HUES64 (cell line): ENCODE measurements around the gene ARPP19.
"Not testable (repeated sequence)": the region's sequence is repeated elsewhere in the genome, so short reads cannot be mapped to it uniquely, and the experiment has no call there.

Experiments
- H3K27ac ChIP-seq: 2 replicates; pipeline ENCODE4 v1.7.0; 2013; ENCODE audit warnings: low read depth, low read length, inconsistent platforms
- H3K27me3 ChIP-seq: 2 replicates; pipeline ENCODE4 v1.6.1; 2013; ENCODE audit warnings: mild to moderate bottlenecking, low read length; ENCODE audit not compliant: insufficient read depth
- H3K36me3 ChIP-seq: 2 replicates; pipeline ENCODE4 v1.6.1; 2013; ENCODE audit warnings: mild to moderate bottlenecking, low read length; ENCODE audit not compliant: insufficient read depth
- H3K4me1 ChIP-seq: 2 replicates; pipeline ENCODE4 v1.6.1; 2013; ENCODE audit warnings: mild to moderate bottlenecking, low read length, moderate library complexity; ENCODE audit not compliant: insufficient read depth
- H3K4me3 ChIP-seq: 2 replicates; pipeline ENCODE4 v1.5.1; 2013; ENCODE audit warnings: mild to moderate bottlenecking, low read length, moderate library complexity
- H3K9ac ChIP-seq: 2 replicates; pipeline ENCODE4 v1.6.1; 2013; ENCODE audit warnings: mild to moderate bottlenecking, low read depth, low read length
- H3K9me3 ChIP-seq: 2 replicates; pipeline ENCODE4 v1.6.1; 2013; ENCODE audit warnings: low read depth, low read length; ENCODE audit not compliant: insufficient read depth
- WGBS: fragments of 150-250, 120-280 bp; methylation state at CpG from one replicate; pipeline ENCODE4 v1.1.7; 2013; ENCODE audit warnings: missing lambda C conversion rate; 5-methylcytosine and 5-hydroxymethylcytosine counted together

The ARPP19 gene

GRCh38 chr15:52524223-52525136, 44.4 kb downstream of the ARPP19 start:
- Histone ChIP-seq H3K4me3 (no peak overlapping the region), H3K27me3 (peaks cover 18% of the 10 kb centered on the region), H3K9me3 (no peaks in the 10 kb centered on the region), H3K27ac (no peak overlapping the region), H3K9ac (no peak overlapping the region), H3K4me1 (peaks cover 9% of the 10 kb centered on the region; the same call in 1 of the 2 replicates), H3K36me3 (no peaks in the 10 kb centered on the region)
- WGBS = 87% methylated on average over 3 of the region's 4 CpGs

- Histone ChIP-seq H3K4me1 (peaks cover 9% of the 10 kb centered on the region; the same call in 1 of the 2 replicates), H3K36me3 (no peaks in the 10 kb centered on the region), H3K4me3 (no peak overlapping the region), H3K9ac (no peak overlapping the region), H3K9me3 (no peaks in the 10 kb centered on the region), H3K27ac (no peak overlapping the region), H3K27me3 (peaks cover 16% of the 10 kb centered on the region)
- WGBS = 60% methylated on average over 5 of the region's 5 CpGs
These were observed 45.2 kb downstream of the ARPP19 start for GRCh38 chr15:52523647-52524046.

- Histone ChIP-seq H3K27ac (no peak overlapping the region), H3K27me3 (peaks cover 16% of the 10 kb centered on the region), H3K36me3 (no peaks in the 10 kb centered on the region), H3K9me3 (no peaks in the 10 kb centered on the region), H3K9ac (no peak overlapping the region), H3K4me3 (no peak overlapping the region), H3K4me1 (peaks cover 9% of the 10 kb centered on the region; the same call in 1 of the 2 replicates)
- WGBS = 90% methylated on average over 3 of the region's 3 CpGs
These were observed 45.6 kb downstream of the ARPP19 start for GRCh38 chr15:52523192-52523591.

- Histone ChIP-seq H3K9me3 (no peaks in the 10 kb centered on the region), H3K4me3 (no peak overlapping the region), H3K9ac (no peak overlapping the region), H3K4me1 (peaks cover 4% of the 10 kb centered on the region), H3K36me3 (no peaks in the 10 kb centered on the region), H3K27ac (no peak overlapping the region), H3K27me3 (peaks cover 1% of the 10 kb centered on the region; the same call in 1 of the 2 replicates)
- WGBS = 86% methylated on average over 2 of the region's 3 CpGs
These were observed 47.1 kb downstream of the ARPP19 start for GRCh38 chr15:52521682-52522081.

- no peak overlapping the region for H3K4me3 ChIP-seq
- no peak overlapping the region for H3K9ac ChIP-seq
- H3K36me3 ChIP-seq = no peaks in the 10 kb centered on the region
- no peaks in the 10 kb centered on the region for H3K9me3 ChIP-seq
- H3K27ac ChIP-seq = no peak overlapping the region
- no peaks in the 10 kb centered on the region for H3K27me3 ChIP-seq
- H3K4me1 ChIP-seq = peaks cover 9% of the 10 kb centered on the region
These were observed 48.4 kb downstream of the ARPP19 start for GRCh38 chr15:52520421-52520820.

GRCh38 chr15:52518487-52519371, 50.1 kb downstream of the ARPP19 start:
- 92% methylated on average over 6 of the region's 8 CpGs for WGBS
- no peak overlapping the region for H3K9ac ChIP-seq
- peaks cover 9% of the 10 kb centered on the region for H3K4me1 ChIP-seq
- no peaks in the 10 kb centered on the region for H3K9me3 ChIP-seq
- H3K4me3 ChIP-seq = no peak overlapping the region
- no peak overlapping the region for H3K27ac ChIP-seq
- H3K27me3 ChIP-seq = no peaks in the 10 kb centered on the region
- no peaks in the 10 kb centered on the region for H3K36me3 ChIP-seq

GRCh38 chr15:52517014-52517413, 51.8 kb downstream of the ARPP19 start:
- Histone ChIP-seq H3K27me3 (no peaks in the 10 kb centered on the region), H3K9me3 (no peaks in the 10 kb centered on the region), H3K27ac (no peak overlapping the region), H3K4me3 (no peak overlapping the region), H3K4me1 (peaks cover 6% of the 10 kb centered on the region; the same call in 1 of the 2 replicates), H3K36me3 (no peaks in the 10 kb centered on the region), H3K9ac (no peak overlapping the region)
- 90% methylated on average over 1 of the region's 1 CpG for WGBS

GRCh38 chr15:52515343-52515742, 53.5 kb downstream of the ARPP19 start:
- WGBS = 85% methylated on average over 2 of the region's 2 CpGs

GRCh38 chr15:52514482-52514881, 54.3 kb downstream of the ARPP19 start:
- Histone ChIP-seq H3K4me3 (no peak overlapping the region), H3K27ac (no peak overlapping the region), H3K36me3 (no peaks in the 10 kb centered on the region), H3K27me3 (no peaks in the 10 kb centered on the region), H3K9ac (no peak overlapping the region), H3K4me1 (peaks cover 12% of the 10 kb centered on the region), H3K9me3 (no peaks in the 10 kb centered on the region)
- WGBS = 89% methylated on average over 1 of the region's 1 CpG

More at GRCh38 chr15:52515343-52515742, 53.5 kb downstream of the ARPP19 start:
- no peak overlapping the region for H3K27ac ChIP-seq
- H3K9ac ChIP-seq = no peak overlapping the region
- no peaks in the 10 kb centered on the region for H3K27me3 ChIP-seq
- H3K9me3 ChIP-seq = no peaks in the 10 kb centered on the region
- H3K4me1 ChIP-seq = peaks cover 12% of the 10 kb centered on the region; the same call in 1 of the 2 replicates
- H3K36me3 ChIP-seq = no peaks in the 10 kb centered on the region
- H3K4me3 ChIP-seq = no peak overlapping the region

- not testable (repeated sequence) for H3K9ac ChIP-seq, H3K9me3 ChIP-seq, H3K36me3 ChIP-seq, H3K4me3 ChIP-seq, H3K27me3 ChIP-seq, H3K27ac ChIP-seq
- WGBS = 94% methylated on average over 8 of the region's 8 CpGs
- peaks cover 12% of the 10 kb centered on the region for H3K4me1 ChIP-seq
These were observed 56.0 kb downstream of the ARPP19 start for GRCh38 chr15:52512869-52513268.

- Histone ChIP-seq H3K9me3 (no peaks in the 10 kb centered on the region), H3K27me3 (no peaks in the 10 kb centered on the region), H3K36me3 (no peaks in the 10 kb centered on the region), H3K4me3 (no peak overlapping the region), H3K4me1 (peaks cover 6% of the 10 kb centered on the region; the same call in 1 of the 2 replicates), H3K9ac (no peak overlapping the region), H3K27ac (no peak overlapping the region)
- WGBS = 90% methylated on average over 2 of the region's 2 CpGs
These were observed 57.7 kb downstream of the ARPP19 start for GRCh38 chr15:52511084-52511483.
